Activated CD8-positive, alpha-beta T cell treated with anti-CD3 and anti-CD28 coated beads for 36 hours (primary cell): ENCODE data around the gene SERPINB6. TPM values are rescaled to one million over a fixed set of nuclear protein-coding genes. Genes with fewer than 3 reads are reported as not detected.
A peak's percentile ranks its signal among the peaks of the same experiment; 100 is the strongest.

Source experiments
- ATAC-seq: fragments of 200-7000 bp; cut with Tn5 transposase; one replicate; pipeline ENCODE4 v1.10.0; 2021; ENCODE audit warnings: mild to moderate bottlenecking, moderate library complexity
- CTCF ChIA-PET: fragments of 350-600 bp; sonication (Branson Sonifier 250); formaldehyde crosslinking; loops from one replicate; lab custom pipeline; 2021; ENCODE audit warnings: antibody characterized with exemption; lab: Charles Lee
- POLR2A ChIA-PET: fragments of 350-600 bp; sonication (Branson Sonifier 250); formaldehyde crosslinking; loops from one replicate; lab custom pipeline; 2021; ENCODE audit warnings: antibody characterized with exemption; lab: Charles Lee
- DNase-seq: peaks from one replicate; pipeline ENCODE4 v3.0.0-alpha.2; 2020
- H3K27ac Mint-ChIP-seq: one replicate; pipeline ENCODE4 v1.8.0; 2021; ENCODE audit warnings: mild to moderate bottlenecking, mixed read lengths
- H3K27me3 Mint-ChIP-seq: one replicate; pipeline ENCODE4 v1.8.0; 2021; ENCODE audit warnings: mixed read lengths
- H3K36me3 Mint-ChIP-seq: one replicate; pipeline ENCODE4 v1.8.0; 2021; ENCODE audit warnings: low read depth, mixed read lengths
- H3K4me1 Mint-ChIP-seq: one replicate; pipeline ENCODE4 v1.8.0; 2021; ENCODE audit warnings: low read depth, mixed read lengths
- H3K4me3 Mint-ChIP-seq: one replicate; pipeline ENCODE4 v1.8.0; 2021; ENCODE audit warnings: mild to moderate bottlenecking, moderate library complexity, mixed read lengths
- H3K9me3 Mint-ChIP-seq: one replicate; pipeline ENCODE4 v1.8.0; 2021; ENCODE audit warnings: mixed read lengths
- intact Hi-C: fragments of 100-400 bp; cut with micrococcal nuclease; formaldehyde crosslinking; loops from one replicate; pipeline ENCODE4 v1.10.0; 2022
- total RNA-seq, 2 experiments: library from RNA; stranded (reverse); gene quantifications; one replicate each; pipeline ENCODE4 v1.2.3, GENCODE V29; 2021
- TF ChIP-seq, protein P1 (sequence below): fragments of 200-600 bp; IDR thresholded peaks from one replicate; pipeline ENCODE4 v1.8.0; 2022; ENCODE audit warnings: antibody characterized with exemption, mild to moderate bottlenecking

Gene SERPINB6
- total RNA-seq, 2 experiments from 2014 or later, result 52.2 to 53.8 TPM

DNA sequence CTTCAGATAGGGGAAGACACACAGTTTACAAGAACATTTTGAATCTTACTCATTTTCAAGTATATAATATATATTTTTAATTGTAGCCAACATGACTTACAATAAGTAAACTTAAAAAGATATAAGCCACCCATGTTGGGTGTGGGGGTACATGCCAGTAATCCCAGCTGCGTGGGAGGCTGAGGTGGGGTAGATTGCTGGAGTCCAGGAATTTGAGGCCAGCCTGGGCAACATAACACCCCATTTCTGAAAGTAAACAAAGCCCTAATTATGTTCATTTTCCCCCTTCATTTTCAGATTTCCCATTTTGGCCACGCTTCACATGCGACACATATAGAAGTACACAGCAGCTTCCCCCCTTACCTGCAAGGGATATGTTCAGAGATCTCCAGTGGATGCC lies 30.5 kb downstream of the SERPINB6 start:
- H3K27me3 Mint-ChIP-seq, result no peaks in the 10 kb centered on the region
- ChIA-PET POLR2A (interaction anchor here (0.6 to 2.8 kb wide), 21 partner anchors 13 to 175 kb away, joined by 3 to 32 read pairs (median 4); partner anchors contain the start of genes SERPINB1, SERPINB6 and WRNIP1), CTCF (interaction anchor here (0.9 to 5.5 kb wide), 14 partner anchors 9 to 149 kb away, joined by 3 to 70 read pairs (median 6); partner anchors contain the start of gene SERPINB1)
- no peak for DNase-seq
- ATAC-seq, result no peak
- peaks cover 25% of the 10 kb centered on the region for H3K9me3 Mint-ChIP-seq
- intact Hi-C loops, result loop anchor here (2.0 to 5.0 kb wide), 3 partner anchors 39 to 94 kb away; partner anchors contain the start of gene SERPINB9
- peaks cover 66% of the 10 kb centered on the region for H3K4me1 Mint-ChIP-seq
- H3K36me3 Mint-ChIP-seq, result peaks cover 29% of the 10 kb centered on the region
- no peak overlapping the region for H3K4me3 Mint-ChIP-seq
- TF ChIP-seq, protein P1, sequence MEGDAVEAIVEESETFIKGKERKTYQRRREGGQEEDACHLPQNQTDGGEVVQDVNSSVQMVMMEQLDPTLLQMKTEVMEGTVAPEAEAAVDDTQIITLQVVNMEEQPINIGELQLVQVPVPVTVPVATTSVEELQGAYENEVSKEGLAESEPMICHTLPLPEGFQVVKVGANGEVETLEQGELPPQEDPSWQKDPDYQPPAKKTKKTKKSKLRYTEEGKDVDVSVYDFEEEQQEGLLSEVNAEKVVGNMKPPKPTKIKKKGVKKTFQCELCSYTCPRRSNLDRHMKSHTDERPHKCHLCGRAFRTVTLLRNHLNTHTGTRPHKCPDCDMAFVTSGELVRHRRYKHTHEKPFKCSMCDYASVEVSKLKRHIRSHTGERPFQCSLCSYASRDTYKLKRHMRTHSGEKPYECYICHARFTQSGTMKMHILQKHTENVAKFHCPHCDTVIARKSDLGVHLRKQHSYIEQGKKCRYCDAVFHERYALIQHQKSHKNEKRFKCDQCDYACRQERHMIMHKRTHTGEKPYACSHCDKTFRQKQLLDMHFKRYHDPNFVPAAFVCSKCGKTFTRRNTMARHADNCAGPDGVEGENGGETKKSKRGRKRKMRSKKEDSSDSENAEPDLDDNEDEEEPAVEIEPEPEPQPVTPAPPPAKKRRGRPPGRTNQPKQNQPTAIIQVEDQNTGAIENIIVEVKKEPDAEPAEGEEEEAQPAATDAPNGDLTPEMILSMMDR, result no peak
- H3K27ac Mint-ChIP-seq, result peak overlapping the region; percentile 17

DNA sequence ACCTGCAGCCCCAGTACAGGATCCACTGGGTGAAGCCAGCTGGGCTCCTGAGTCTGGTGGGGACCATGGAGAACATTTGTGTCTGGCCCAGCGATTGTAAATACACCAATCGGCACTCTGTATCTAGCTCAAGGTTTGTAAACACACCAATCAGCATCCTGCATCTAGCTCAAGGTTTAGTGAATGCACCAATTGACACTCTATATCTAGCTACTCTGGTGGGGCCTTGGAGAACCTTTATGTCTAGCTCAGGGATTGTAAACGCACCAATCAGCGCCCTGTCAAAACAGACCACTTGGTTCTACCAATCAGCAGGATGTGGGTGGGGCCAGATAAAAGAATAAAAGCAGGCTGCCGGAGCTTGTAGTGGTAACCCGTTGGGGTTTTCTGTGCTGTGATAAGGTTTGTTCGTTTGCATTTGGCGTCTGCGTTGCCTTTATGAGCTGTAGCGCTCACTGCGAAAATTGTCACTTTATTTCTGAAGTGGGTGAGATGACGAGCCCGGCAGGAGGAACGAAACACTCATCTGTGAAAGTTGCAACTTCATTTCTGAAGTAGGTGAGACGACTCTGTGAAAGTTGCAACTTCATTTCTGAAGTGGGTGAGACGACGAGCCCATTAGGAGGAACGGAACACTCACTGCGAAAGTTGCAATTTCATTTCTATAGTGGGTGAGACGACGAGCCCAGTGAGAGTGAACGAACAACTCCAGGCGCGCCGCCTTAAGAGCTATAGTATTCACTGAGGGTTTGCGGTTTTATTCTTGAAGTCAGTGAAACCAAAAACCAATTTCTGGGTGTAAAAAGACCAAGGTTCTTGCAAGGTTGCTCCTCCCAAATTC lies 31.1 kb downstream of the SERPINB6 start:
- intact Hi-C loops, result loop anchor here (2.0 to 5.0 kb wide), 3 partner anchors 38 to 93 kb away; partner anchors contain the start of gene SERPINB9
- ATAC-seq, result peak; percentile 88
- peaks cover 29% of the 10 kb centered on the region for H3K36me3 Mint-ChIP-seq

DNA sequence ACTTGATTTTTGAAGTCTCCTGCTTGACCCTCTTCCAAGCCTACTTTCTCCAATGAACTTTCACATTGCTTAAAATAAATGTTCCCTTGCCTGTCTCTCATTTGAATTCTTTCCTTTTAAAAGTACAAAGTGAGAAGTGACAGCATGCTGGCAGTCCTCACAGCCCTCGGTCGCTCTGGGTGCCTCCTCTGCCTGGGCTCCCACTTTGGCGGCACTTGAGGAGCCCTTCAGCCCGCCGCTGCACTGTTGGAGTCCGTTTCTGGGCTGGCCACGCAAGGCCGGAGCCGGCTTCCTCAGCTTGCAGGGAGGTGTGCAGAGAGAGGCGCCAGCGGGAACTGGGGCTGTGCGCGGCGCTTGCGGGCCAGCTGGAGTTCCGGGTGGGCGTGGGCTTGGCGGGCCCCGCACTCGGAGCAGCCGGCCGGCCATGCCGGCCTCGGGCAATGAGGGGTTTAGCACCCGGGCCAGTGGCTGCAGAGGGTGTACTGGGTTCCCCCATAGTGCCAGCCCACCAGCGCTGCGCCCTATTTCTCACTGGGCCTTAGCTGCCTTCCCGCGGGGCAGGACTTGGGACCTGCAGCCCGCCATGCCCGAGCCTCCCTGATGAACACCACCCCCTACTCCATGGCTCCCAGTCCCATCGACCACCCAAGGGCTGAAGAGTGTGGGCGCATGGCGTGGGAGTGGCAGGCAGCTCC lies 31.9 kb downstream of the SERPINB6 start:
- TF ChIP-seq, protein P1, result no peak
- Mint-ChIP-seq H3K27me3 (no peaks in the 10 kb centered on the region), H3K36me3 (peaks cover 29% of the 10 kb centered on the region), H3K4me3 (no peak overlapping the region), H3K27ac (peak overlapping the region; percentile 96), H3K9me3 (peaks cover 27% of the 10 kb centered on the region), H3K4me1 (peaks cover 67% of the 10 kb centered on the region)
- no peak for DNase-seq
- intact Hi-C loops, result loop anchor here (2.0 to 5.0 kb wide), 3 partner anchors 37 to 93 kb away; partner anchors contain the start of gene SERPINB9
- POLR2A ChIA-PET, result interaction anchor here (0.9 to 2.8 kb wide), 18 partner anchors 15 to 173 kb away, joined by 3 to 32 read pairs (median 5); partner anchors contain the start of genes SERPINB1 and WRNIP1
- ATAC-seq, result no peak
- CTCF ChIA-PET, result interaction anchor here (0.7 to 5.5 kb wide), 12 partner anchors 7 to 148 kb away, joined by 3 to 70 read pairs (median 8); partner anchors contain the start of gene SERPINB1

More for the DNA sequence above, 31.1 kb downstream of the SERPINB6 start:
- peaks cover 66% of the 10 kb centered on the region for H3K4me1 Mint-ChIP-seq
- peak; percentile 94 for DNase-seq
- peaks cover 27% of the 10 kb centered on the region for H3K9me3 Mint-ChIP-seq
- H3K4me3 Mint-ChIP-seq, result peak overlapping the region; percentile 54
- TF ChIP-seq, protein P1, result no peak
- ChIA-PET CTCF (interaction anchor here (0.7 to 5.5 kb wide), 15 partner anchors 8 to 149 kb away, joined by 3 to 70 read pairs (median 5); partner anchors contain the start of gene SERPINB1), POLR2A (interaction anchor here (0.6 to 2.8 kb wide), 21 partner anchors 13 to 174 kb away, joined by 3 to 32 read pairs (median 5); partner anchors contain the start of genes SERPINB1 and WRNIP1)
- no peaks in the 10 kb centered on the region for H3K27me3 Mint-ChIP-seq
- H3K27ac Mint-ChIP-seq, result peak overlapping the region; percentile 96

DNA sequence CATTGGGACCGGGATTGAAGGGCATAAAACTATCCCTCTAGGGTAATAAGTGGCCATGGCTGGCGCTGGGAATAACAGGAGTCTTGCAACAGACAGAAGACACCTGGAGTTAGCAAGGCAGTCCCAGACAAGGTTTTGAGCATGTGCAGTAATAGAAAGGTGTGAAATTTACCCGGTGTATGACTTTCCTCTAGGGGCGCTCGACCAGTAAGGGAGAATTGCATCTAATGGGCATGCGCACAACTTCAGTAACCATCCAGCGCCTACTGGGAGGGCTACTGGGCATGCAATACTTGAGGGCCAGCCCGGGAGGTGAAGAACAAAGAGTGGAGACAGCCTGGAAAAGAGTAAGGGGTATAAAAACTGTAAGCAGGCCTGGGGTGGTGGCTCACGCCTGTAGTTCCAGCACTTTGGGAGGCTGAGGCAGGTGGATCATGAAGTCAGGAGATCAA lies 32.7 kb downstream of the SERPINB6 start:
- no peak for DNase-seq
- intact Hi-C loops, result no loop called here
- H3K9me3 Mint-ChIP-seq, result peaks cover 27% of the 10 kb centered on the region
- H3K36me3 Mint-ChIP-seq, result peaks cover 29% of the 10 kb centered on the region
- H3K27ac Mint-ChIP-seq, result peak overlapping the region; percentile 94
- no peaks in the 10 kb centered on the region for H3K27me3 Mint-ChIP-seq
- H3K4me1 Mint-ChIP-seq, result peaks cover 65% of the 10 kb centered on the region
- CTCF ChIA-PET, result interaction anchor here (1.0 kb wide), 1 partner anchor 14 kb away, joined by 5 read pairs; no protein-coding TSS in a partner anchor
- peak overlapping the region; percentile 8 for H3K4me3 Mint-ChIP-seq
- ATAC-seq, result no peak
- TF ChIP-seq, protein P1, result no peak
- POLR2A ChIA-PET, result interaction anchor here (0.6 to 3.6 kb wide), 6 partner anchors 18 to 170 kb away, joined by 3 to 20 read pairs (median 3); no protein-coding TSS in a partner anchor
